ENCODE data around the gene CNPY1.
"Not testable (repeated sequence)": the region's sequence is repeated elsewhere in the genome, so short reads cannot be mapped to it uniquely, and the experiment has no call there.

The CNPY1 gene

DNA sequence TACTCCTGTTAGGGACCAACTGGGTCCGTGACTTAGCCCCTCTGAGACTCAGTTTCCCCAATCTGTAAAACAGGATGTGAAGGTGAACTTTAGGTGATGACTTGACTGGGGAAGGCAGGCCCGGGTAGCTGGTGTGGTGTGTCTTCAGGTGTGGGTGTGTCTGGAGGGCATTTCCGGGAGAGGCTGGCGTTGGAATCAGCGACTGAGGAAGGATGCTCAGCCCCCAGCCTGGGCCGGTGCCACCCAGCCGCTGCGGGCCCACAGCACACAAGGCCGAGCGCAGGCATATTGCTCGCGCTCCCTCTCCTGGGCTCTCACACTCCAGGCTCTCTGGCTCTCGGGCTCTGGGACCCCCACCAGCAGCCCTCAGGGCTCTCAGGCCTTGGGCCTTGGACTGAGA is 31.7 kb upstream of the CNPY1 start:
- DNase-seq (ENCODE audit: low read depth in 3 of 3), result no peak

DNA sequence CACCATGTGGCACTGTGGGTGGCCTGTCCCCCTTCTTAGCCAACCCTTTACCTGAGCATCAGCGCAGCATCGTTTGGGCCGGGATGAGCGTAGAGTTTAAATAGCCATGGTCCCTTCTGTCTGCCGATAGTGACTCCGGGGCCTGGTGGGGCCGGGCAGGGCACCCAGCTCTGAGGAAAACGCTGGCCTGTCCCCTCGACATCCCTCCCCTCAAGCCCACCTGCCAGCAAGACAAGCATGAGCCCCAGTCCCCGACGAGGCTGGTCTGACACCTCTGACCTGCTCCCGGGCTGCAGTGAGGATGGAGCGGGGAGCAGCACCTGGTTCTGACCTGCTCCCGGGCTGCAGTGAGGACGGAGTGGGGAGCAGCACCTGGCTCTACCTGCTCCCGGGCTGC is 31.1 kb upstream of the CNPY1 start:
- DNase-seq (ENCODE audit: low read depth in 3 of 3), result no peak

DNA sequence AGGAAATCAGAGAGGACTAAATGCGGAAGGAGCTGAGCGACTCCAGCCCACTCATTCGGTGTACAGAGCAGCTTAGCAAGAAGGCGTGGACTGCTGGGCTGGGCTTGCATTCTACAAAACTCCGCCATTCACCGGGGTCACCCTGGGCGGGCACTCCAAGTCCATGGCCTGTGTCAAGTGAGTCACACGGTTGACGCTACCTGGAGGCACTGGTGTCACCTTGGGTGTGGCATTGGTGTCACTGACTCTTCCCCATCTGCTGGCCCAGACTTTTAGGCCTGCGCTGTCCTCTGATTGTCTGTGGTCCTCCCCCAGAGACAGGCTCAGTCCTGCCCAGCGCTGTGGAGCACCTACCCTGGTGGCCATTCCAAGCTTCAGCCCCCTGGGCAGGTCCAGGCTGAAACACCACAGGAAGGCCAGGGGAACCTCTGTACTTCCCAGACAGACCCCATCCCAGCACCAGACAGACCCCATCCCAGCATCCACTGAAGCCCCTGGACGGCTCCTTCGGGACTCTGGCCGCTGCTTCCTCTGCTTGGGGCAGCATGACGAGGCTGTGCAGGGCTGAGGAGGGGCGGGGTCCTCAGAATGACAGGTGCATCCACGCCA is 30.6 kb upstream of the CNPY1 start:
- no peak for DNase-seq (ENCODE audit: low read depth in 3 of 3)

DNA sequence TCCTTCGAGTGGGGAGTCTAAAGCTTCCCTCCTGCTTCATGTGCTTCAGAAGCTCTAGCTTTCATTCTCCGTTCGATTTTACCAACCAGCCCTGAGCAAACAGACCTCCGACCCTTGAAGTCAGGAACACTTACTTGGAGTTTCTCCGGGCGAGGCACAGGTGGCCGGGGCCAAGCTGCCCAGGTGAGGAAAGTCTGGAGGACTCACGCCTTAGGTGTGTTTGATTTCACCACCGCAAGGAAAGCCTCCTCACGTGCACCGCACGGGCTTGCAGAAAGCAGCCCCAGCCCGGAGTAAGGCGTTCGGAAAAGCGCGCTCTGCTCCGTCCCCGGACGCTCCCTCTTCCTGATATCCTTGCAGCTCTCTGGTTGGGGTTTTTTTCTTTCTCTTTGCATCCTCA is 30.1 kb upstream of the CNPY1 start:
- DNase-seq (ENCODE audit: low read depth in 3 of 3), result no peak

DNA sequence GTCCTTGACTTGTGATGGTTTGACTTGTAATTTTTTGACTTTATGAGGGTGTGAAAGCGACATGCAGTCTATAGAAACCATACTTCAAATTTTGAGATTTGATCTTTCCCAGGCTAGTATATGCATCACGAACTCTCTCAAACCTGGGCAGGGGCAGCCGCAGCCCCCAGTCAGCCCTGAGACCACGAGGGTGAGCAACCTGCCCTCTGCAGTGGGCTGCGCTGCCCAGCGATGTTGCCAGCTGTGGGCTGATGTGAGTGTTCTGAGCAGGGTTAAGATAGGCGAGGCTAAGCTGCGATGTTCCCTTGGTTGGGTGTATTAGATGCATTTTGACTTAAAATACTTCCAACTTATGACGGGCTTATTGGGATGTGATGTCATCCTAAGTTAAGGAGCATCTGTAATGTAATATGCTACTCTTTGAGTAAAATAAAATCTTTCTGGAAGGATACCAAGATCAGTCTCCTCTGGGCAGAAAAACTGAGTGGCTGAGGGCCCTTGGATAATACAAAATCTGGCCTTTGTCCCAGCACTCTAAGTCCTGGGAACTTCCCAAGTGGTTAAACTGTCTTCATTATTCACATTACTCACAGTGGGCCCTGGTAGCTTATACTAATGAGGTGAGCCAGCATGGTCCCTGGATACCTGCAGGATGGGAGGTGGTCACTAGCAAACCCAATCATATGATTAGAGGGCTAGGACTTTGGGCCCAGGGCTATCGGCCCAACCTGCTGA is 28.4 kb upstream of the CNPY1 start:
- DNase-seq (ENCODE audit: low read depth in 3 of 3), result no peak

DNA sequence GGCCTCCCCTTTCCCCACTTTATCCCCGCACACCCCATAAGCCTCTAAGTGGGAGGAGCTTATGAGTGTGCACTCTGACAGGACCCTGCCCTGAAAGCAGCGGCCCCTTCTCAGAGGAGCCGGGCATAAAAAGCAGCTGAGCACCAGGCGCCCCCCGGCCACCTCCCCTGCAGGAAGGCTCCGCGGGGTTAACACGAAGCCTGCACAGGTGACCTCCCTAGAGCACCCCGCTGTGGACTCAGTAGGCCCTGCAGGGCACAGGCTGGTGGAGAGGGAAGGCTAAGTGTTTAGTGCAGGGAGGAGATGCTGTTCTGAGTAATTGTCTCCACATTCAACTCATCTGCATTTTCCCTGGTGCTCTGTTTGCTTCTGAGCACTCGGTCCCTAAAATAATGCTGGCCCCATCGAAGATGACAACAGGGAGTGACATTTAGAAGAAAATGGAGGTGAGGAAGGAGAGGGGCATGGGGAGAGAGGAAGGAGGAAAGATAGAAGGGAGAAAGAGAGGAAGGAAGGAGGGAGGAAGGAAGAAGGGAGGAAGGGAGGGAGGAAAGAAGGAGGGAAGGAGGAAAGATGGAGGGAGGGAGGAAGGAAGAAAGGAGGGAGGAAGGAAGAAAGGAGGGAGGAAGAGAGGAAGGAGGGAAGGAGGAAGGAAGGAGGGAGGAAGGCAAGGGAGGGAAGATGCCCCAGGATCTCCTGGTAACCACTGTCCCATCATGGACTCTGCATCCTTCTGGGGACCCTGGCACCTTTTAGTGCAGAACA is 25.4 kb upstream of the CNPY1 start:
- no peak for DNase-seq (ENCODE audit: low read depth in 3 of 3)

DNA sequence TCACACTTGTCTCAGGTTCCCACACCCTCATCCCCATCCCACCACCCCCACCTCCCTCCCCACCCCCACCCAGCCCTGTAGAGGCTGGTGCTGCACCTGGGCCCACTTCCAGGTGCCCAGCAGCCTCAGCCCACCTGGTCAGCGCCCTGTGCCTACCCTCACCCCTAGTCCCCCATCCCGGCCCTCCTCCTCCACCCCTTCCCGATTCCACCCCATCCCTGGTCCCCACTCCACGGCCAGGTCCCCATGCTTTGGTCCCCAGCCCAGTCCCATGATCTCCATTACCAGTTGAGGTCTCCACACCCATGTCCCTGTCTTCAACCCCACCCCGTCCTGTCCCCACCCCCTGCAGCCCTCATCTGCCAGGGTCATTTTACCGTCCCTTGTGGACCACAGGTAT is 24.6 kb upstream of the CNPY1 start:
- no peak for DNase-seq (ENCODE audit: low read depth in 3 of 3)

DNA sequence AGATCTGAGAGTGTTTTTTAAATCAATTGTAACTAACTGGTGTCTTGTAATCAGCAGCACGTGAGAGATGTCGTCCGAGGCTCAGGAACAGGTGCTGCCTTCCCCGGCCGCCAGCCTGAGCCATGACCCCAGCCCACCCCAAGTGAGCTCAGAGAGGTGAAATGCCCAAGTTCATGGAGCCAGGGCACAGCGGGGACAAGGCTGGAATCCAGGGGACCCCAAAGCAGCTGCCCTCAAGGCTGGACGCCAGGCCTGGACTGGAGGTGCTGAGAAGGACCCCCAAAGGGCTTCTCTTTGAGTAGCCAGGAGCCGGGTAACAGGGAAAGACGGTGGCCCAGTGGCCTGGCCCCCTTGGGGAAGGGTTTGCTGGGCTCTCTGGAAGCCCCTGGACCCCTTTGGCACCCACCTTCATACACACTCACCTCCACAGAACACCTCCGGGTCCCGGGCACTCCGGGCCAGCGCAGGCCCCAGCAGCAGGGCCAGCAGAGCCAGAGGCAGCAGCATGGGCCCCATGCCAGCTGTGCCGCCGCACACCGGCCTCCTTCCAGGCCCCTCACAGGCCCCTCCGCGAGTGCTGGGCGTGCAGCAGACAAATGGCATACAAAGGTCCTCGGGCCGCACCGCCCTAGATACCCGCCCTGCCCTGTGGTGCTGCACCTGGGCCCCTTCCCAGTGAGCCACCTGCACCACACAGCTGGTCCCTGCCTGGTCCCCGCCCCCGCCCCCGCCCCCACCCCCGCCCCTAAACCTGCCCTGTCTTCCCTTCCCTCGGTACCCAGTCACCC is 24.0 kb upstream of the CNPY1 start:
- no peak for DNase-seq (ENCODE audit: low read depth in 3 of 3)

DNA sequence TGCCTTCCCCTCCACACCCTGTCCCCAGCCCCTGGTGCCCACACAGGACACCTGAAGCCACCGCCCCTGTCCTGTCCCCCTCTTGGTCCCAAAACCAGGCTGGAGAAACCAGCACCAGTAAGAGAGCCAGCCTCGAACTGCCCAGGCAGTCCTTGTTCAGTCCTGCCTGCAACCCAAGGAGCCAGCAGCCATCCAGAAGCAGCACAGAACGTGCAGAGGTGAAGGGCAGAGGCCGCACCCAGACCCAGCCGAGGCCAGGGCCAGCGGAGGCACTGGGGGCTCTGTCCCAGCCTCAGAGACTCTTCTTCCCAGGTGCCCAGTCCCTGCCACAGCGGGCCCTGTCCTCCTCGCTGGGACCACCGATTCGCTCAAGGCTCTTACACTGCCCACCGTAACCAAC is 23.3 kb upstream of the CNPY1 start:
- DNase-seq (ENCODE audit: low read depth in 3 of 3), result no peak

DNA sequence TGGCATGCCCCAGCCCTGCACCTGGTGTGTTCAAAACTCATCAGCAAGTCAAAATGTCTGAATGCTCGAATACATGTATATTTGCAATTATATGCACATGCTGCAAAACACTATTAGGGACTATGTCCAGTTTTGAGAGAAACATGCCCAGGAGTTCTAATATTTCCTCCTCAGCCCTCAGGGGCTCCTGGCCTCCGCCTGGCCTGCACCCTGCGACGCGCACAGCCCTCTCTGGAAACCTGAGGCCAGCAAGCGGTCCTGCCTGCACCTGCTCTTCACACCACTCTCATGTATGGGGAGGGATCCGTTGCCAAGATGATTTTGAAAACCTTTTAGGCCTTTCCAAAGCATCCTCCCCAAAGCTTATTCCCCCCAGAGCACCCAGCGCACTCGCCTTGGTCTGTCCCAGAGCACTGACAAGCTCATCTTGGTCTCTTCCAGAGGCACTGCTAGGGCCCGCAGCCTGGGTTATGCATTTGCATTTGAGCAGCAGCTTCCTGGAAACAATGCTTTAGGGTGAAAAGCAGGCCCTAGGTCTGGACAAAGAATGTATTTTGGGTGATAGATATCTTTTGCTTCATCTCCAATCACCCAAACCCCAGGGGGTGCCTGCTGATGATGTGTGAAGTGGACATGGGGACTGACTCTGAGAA is 22.6 kb upstream of the CNPY1 start:
- no peak for DNase-seq (ENCODE audit: low read depth in 3 of 3)

DNA sequence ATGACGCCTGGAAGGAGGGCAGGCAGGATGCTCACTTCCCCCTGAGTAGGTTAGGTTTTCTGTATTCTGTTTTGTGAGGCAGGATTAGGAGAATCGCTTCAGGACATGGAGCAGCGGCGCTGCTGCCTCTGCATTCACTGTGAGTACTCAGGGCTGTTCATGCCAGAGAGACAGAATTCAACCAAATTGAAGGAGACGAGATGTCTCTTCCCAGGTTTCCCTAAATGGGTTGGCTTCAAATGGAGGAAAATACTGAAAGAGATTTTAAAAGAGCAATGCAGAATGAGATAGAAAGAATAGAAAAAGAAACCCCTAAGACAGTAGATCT is 21.9 kb upstream of the CNPY1 start:
- DNase-seq (ENCODE audit: low read depth in 3 of 3), result no peak

DNA sequence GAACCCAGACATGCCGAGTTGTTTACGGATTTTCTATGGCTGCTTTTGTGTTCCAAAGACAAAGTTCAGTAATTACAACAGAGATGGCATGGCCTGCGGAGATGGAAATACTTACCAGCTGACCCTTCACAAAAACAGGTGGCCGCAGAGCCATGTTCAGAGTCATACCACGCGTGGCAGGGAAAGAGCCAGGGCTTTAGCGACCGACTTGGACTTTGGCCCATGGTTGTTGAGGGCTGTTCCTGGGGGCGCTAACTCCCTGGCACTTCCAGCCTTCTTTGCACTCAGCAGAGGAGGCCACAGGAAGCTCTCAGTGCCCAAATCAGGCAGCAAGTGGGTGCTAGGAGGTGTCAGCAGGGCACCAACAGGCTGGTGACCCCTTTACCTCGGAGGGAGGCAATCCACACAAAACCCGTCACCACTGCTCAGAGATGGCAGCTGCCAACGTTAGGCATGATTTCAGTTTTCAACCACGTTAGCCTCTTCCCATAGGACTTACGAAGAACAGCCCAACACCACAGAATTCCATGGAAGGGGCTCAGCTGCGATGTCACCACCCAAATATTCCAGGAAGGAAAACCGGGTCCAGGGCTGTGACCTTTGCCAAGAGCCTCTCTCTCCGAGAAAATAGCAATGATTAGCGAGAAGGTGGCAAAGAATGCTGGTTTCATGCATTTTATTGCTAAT is 21.4 kb upstream of the CNPY1 start:
- no peak for DNase-seq (ENCODE audit: low read depth in 3 of 3)

DNA sequence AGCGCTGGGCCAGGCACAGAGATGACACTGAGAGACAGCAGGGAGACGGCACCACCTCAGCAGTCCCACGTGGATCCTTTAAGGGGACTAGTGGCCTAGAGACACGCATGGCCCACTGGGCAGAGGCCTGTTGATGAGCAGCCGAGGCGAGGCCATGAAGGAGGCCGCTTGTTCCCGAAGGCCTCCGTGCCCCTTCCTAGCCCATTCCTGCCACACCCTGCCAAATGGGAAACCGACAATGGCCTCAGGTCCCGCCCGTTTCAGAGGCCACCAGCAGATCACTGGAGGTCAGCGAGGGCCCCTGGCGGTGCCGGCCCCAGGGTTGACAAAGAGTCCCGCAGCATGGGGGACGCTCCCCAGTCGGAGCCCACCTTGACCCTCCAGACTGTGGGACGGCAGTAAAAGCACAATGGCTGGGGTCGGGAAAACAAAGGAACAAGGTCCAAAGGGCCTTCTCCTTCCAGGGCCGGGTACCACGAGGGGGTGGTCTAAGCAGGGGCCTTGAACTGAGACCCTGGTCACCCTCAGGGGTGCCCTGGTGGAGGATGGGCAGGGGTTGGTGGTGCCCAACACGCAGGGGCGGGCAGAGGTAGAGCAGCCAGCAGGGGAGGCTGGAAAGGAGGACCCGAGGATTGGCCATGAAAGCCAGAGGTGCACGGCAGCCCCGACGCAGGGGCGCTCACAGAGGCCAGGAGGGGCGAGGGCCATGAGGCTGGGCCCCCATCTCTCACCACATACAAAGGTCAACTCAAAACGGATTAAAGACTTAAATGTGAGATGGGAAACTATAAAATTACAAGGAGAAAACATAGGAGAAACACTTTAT is 19.9 kb upstream of the CNPY1 start:
- DNase-seq (ENCODE audit: low read depth in 3 of 3), result no peak

DNA sequence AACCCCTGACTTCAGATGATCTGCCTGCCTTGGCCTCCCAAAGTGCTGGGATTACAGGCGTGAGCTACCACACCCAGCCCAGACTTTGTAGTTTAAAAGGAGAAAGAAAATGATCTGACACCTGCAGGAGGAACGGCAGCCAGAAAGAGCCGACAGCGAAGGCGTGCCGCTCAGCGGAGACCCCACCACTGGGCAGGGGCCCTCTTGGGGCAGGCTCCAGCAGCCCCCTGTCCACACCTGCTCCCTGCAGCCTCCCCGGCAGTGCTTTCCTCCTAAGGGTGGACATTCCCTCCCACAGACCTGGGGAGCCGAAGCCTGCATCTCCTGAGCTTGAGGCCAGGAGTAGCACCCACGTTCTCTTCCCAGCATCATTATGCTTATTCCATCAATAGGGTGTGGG is 19.2 kb upstream of the CNPY1 start:
- no peak for DNase-seq (ENCODE audit: low read depth in 3 of 3)

DNA sequence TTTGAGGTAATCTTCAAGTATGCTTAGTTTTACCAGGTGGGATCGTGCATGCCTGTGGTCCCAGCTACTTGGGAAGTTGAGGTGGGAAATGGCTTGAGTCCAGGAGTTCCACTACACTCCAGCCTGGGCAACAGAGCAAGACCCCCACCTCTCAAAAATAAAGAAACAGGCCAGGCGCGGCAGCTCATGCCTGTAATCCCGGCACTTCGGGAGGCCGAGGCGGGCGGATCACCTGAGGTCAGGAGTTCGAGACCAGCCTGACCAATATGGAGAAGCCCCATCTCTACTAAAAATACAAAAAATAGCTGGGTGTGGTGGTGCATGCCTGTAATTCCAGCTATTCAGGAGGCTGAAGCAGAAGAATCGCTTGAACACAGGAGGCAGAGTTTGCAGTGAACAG is 16.6 kb upstream of the CNPY1 start:
- DNase-seq (ENCODE audit: low read depth in 3 of 3), result not testable (repeated sequence)

DNA sequence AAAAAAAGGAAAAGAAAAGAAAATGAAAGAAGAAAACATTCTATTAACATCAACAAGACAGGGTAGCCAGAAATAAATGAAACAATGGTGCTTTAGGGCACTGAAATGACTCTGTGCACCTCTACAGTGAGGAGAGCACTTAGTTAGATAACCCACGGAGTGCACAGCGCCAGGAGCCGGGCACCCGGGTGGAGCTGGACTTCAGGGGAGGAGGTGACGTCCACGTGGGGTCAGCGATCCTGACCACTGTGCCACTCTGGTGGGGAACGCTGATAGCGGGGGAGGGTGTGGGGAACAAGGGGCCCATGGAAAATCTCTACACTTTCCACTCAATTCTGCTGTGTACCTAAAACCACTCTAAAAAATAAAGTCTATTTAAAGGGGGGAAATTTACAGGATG is 15.7 kb upstream of the CNPY1 start:
- no peak for DNase-seq (ENCODE audit: low read depth in 3 of 3)

DNA sequence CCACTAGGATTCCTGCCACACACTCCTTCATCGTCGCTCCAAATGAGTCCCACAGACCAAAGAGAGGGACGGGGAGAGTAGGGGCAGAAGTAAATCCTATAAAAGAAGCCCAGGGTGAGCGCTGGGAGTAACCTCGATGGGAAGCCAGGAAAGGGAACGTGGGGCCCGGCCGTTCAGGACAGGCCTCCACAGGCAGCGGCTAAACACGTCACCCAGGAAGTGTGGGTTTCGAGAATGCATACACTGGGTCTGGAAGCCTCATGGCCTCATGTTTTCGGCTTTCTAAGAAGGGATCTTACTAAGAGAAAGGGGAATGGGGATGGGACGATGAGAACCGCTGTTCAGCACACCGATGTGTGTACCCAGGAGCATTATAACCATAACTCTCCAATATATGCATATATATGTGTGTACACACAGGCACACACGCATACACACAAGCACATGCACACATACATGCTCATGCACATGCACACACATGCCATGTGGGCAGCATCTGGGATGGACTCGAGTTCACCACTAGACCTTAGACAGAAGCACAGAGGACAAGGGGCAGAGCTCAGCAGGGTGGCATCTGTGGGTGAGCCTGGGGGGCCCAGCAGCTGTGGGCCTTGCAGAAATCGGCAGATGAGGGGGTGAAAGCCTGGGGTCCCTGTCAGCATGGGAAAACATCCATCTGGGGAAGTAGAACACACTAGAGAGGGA is 14.8 kb upstream of the CNPY1 start:
- no peak for DNase-seq (ENCODE audit: low read depth in 3 of 3)

DNA sequence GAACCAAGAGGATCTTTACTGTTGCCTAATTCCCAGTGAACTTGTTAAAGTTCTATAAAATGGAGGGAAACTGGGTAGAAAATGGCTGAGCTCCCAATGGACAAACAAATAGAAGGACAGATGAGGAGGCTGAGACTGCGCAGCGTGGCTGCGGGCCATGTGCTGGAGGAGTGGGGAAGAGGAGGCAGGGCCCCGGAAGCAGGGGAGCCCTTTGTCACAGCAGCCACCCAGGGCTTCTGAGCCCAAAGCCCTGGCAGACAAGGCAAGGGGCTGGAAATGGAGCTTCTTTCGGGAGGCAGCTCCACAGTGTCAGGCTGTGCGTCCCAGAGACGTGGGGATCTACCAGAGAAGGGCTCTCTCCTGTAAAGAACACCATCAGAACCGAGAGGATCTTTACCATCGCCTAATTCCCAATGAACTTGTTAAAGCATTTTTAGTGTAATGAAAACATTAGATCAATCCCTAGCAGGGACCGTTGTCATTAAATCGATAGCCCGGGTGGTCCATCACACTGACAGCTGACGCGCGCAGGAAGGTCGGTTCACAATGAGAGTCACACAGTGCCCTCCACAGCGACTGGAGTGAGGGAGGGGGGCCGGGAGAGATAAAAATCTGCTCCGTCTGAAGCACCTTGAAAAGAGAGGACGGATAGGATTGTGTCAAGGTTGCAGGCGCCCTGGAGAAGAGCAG is 14.0 kb upstream of the CNPY1 start:
- DNase-seq (ENCODE audit: low read depth in 3 of 3), result no peak

DNA sequence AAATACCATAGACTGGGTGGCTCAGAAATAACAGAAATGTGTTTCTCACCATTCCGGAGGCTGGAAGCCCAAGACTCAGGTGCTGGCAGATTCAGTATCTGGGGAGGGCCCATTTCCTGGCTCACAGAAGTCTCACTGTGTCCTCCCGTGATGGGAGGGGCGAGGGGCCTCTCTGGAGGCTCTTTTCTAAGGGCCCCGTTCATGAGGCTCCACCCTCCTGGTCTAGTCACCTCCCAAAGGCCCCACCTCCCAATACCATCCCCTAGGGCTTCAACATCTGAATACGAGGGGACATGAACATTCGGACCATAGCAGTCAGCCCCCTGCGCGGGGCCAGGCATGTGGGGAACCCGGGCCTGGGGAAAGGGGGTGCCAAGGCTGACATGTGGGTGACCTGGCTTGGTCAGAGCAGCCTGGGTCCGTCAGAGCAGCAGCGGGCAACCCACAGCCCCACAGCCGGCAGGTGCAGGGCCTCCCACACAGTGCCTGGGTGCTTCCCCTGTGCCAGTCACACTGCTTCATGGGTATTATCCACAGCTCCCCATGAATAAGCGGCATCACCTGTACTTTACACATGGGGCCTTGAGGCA is 13.3 kb upstream of the CNPY1 start:
- no peak for DNase-seq (ENCODE audit: low read depth in 3 of 3)

Measured in stimulated activated CD4-positive, alpha-beta T cell treated with anti-CD3 and anti-CD28 coated beads, TNF-alpha, amount 100 ng/mL, for 24 hours (primary cell).